WTC11 (cell line): ENCODE data around the gene WNT5A. TPM values are rescaled to one million over a fixed set of nuclear protein-coding genes. Genes with fewer than 3 reads are reported as not detected.

ENCODE experiments used
- ATAC-seq: fragments of 200-7000 bp; cut with Tn5 transposase; 2 replicates; pipeline ENCODE4 v1.10.0; 2021; ENCODE audit warnings: mild to moderate bottlenecking, moderate library complexity
- CTCF ChIA-PET: fragments of 300-600 bp; sonication (Branson Sonifier 250); formaldehyde crosslinking; loops from one replicate; lab custom pipeline; 2021; ENCODE audit warnings: antibody characterized with exemption; lab: Charles Lee
- POLR2A ChIA-PET: fragments of 350-600 bp; sonication (Branson Sonifier 250); formaldehyde crosslinking; loops from one replicate; lab custom pipeline; 2021; ENCODE audit warnings: antibody characterized with exemption; lab: Charles Lee
- DNase-seq: peaks from one replicate; pipeline ENCODE4 v3.0.0; 2021; ENCODE audit warnings: low spot score
- H3K27ac Mint-ChIP-seq: 2 replicates; pipeline ENCODE4 v1.8.0; 2021; ENCODE audit warnings: mixed read lengths
- H3K27me3 Mint-ChIP-seq: 2 replicates; pipeline ENCODE4 v1.8.0; 2021; ENCODE audit warnings: low read depth, mild to moderate bottlenecking, moderate library complexity, mixed read lengths
- H3K36me3 Mint-ChIP-seq: 2 replicates; pipeline ENCODE4 v1.8.0; 2021; ENCODE audit warnings: mixed read lengths
- H3K4me1 Mint-ChIP-seq: 2 replicates; pipeline ENCODE4 v1.8.0; 2022; ENCODE audit warnings: mixed read lengths
- H3K4me3 Mint-ChIP-seq: 2 replicates; pipeline ENCODE4 v1.8.0; 2021; ENCODE audit warnings: mild to moderate bottlenecking, moderate library complexity, mixed read lengths
- H3K9me3 Mint-ChIP-seq: 2 replicates; pipeline ENCODE4 v1.8.0; 2021; ENCODE audit warnings: mixed read lengths
- ATF1 ChIP-seq: sonication (generic); formaldehyde crosslinking; IDR thresholded peaks from 2 replicates; pipeline ENCODE4 v1.8.1; 2023; ENCODE audit warnings: mild to moderate bottlenecking, moderate library complexity, missing genetic modification reagents
- CBFB ChIP-seq: sonication (generic); formaldehyde crosslinking; IDR thresholded peaks from 2 replicates; pipeline ENCODE4 v1.8.1; 2022; ENCODE audit warnings: mild to moderate bottlenecking, low read depth, missing genetic modification reagents
- CREM ChIP-seq: sonication (generic); formaldehyde crosslinking; IDR thresholded peaks from 2 replicates; pipeline ENCODE4 v1.8.1; 2022; ENCODE audit warnings: mild to moderate bottlenecking, missing genetic modification reagents, moderate library complexity
- ELF4 ChIP-seq: sonication (generic); formaldehyde crosslinking; IDR thresholded peaks from 2 replicates; pipeline ENCODE4 v1.8.1; 2022; ENCODE audit warnings: low read depth, mild to moderate bottlenecking, moderate library complexity, missing genetic modification reagents
- GTF2I ChIP-seq: fragments of 250-450 bp; sonication (Bioruptor Pico); conservative IDR thresholded peaks from 2 replicates; pipeline ENCODE4 v1.4.0; 2021; ENCODE audit warnings: mild to moderate bottlenecking
- JUN ChIP-seq: sonication (generic); formaldehyde crosslinking; IDR thresholded peaks from 2 replicates; pipeline ENCODE4 v1.8.0; 2023; ENCODE audit warnings: mild to moderate bottlenecking, missing genetic modification reagents
- MYBL2 ChIP-seq: sonication (generic); formaldehyde crosslinking; IDR thresholded peaks from 2 replicates; pipeline ENCODE4 v1.8.1; 2023; ENCODE audit warnings: mild to moderate bottlenecking, moderate library complexity, missing genetic modification reagents
- NFYB ChIP-seq: sonication (generic); formaldehyde crosslinking; conservative IDR thresholded peaks from 2 replicates; pipeline ENCODE4 v1.8.0; 2022; ENCODE audit warnings: low read depth, missing genetic modification reagents
- NR2C2 ChIP-seq: sonication (generic); formaldehyde crosslinking; IDR thresholded peaks from 2 replicates; pipeline ENCODE4 v1.8.0; 2022; ENCODE audit warnings: mild to moderate bottlenecking, missing genetic modification reagents
- TCF7 ChIP-seq: sonication (generic); formaldehyde crosslinking; IDR thresholded peaks from 2 replicates; pipeline ENCODE4 v1.8.0; 2022; ENCODE audit warnings: mild to moderate bottlenecking, low read depth, missing genetic modification reagents, moderate library complexity
- ZBTB21 ChIP-seq: sonication (generic); formaldehyde crosslinking; IDR thresholded peaks from 2 replicates; pipeline ENCODE4 v1.8.1; 2023; ENCODE audit warnings: mild to moderate bottlenecking, missing genetic modification reagents, borderline replicate concordance
- ZNF232 ChIP-seq: sonication (generic); formaldehyde crosslinking; IDR thresholded peaks from 2 replicates; pipeline ENCODE4 v1.8.0; 2022; ENCODE audit warnings: mild to moderate bottlenecking, missing genetic modification reagents
- ZNF263 ChIP-seq: sonication (generic); formaldehyde crosslinking; IDR thresholded peaks from 2 replicates; pipeline ENCODE4 v1.8.1; 2022; ENCODE audit warnings: low read depth, mild to moderate bottlenecking, moderate library complexity, missing genetic modification reagents
- total RNA-seq: library from RNA; stranded (reverse); gene quantifications from 3 replicates; pipeline ENCODE4 v1.2.3, GENCODE V29; 2021
- TF ChIP-seq, protein P1 (sequence below): sonication (generic); formaldehyde crosslinking; IDR thresholded peaks from 2 replicates; pipeline ENCODE4 v1.8.1; 2023; ENCODE audit warnings: mild to moderate bottlenecking, missing genetic modification reagents, borderline replicate concordance
- TF ChIP-seq, protein P2 (sequence below): sonication (generic); formaldehyde crosslinking; IDR thresholded peaks from 2 replicates; pipeline ENCODE4 v1.8.1; 2022; ENCODE audit warnings: low read depth, missing genetic modification reagents, borderline replicate concordance
- TF ChIP-seq, protein P3 (sequence below): sonication (generic); formaldehyde crosslinking; IDR thresholded peaks from 2 replicates; pipeline ENCODE4 v1.8.1; 2022; ENCODE audit warnings: low read depth, mild to moderate bottlenecking, moderate library complexity, missing genetic modification reagents, borderline replicate concordance
- TF ChIP-seq, protein P4 (sequence below): sonication (generic); formaldehyde crosslinking; IDR thresholded peaks from 2 replicates; pipeline ENCODE4 v1.8.0; 2022; ENCODE audit warnings: mild to moderate bottlenecking, missing genetic modification reagents
- TF ChIP-seq, protein P5 (sequence below): sonication (generic); formaldehyde crosslinking; IDR thresholded peaks from 2 replicates; pipeline ENCODE4 v1.8.0; 2022; ENCODE audit warnings: mild to moderate bottlenecking, missing genetic modification reagents
- TF ChIP-seq, protein P6 (sequence below): fragments of 250-450 bp; sonication (Bioruptor Pico); IDR thresholded peaks from 2 replicates; pipeline ENCODE4 v2.1.2; 2022; ENCODE audit warnings: mild to moderate bottlenecking, moderate library complexity
- TF ChIP-seq, protein P7 (sequence below): fragments of 250-450 bp; sonication (Bioruptor Pico); conservative IDR thresholded peaks from 2 replicates; pipeline ENCODE4 v1.9.0; 2021; ENCODE audit warnings: mild to moderate bottlenecking

WNT5A gene
- total RNA-seq, 1 experiment from 2014 or later, result 10.6 TPM

DNA sequence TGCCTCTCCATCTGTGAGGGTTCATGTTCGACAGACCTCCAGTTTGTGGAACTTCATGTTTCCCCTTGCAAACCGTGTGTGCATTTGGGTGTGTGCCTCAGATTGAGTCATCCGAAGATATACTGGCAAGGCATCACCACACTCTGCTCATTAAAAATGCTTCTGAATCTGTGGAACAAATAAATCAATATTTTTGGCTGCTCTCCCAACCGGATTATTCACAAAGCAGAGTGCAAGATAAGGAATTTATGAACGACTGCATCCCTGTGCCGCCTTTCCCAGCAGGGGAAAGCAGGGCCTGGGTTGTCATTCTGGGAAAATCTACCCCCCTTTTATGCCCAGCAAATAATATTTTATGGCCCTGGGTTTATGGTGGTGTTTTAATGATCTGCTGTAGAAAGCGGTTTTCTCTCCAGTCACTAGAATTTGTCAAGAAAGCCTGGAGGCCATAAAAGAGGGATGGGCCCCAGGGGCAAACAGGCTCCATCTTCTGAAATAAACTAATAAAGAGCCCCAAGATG is 4.2 kb upstream of the WNT5A start:
- TF ChIP-seq, protein P1, sequence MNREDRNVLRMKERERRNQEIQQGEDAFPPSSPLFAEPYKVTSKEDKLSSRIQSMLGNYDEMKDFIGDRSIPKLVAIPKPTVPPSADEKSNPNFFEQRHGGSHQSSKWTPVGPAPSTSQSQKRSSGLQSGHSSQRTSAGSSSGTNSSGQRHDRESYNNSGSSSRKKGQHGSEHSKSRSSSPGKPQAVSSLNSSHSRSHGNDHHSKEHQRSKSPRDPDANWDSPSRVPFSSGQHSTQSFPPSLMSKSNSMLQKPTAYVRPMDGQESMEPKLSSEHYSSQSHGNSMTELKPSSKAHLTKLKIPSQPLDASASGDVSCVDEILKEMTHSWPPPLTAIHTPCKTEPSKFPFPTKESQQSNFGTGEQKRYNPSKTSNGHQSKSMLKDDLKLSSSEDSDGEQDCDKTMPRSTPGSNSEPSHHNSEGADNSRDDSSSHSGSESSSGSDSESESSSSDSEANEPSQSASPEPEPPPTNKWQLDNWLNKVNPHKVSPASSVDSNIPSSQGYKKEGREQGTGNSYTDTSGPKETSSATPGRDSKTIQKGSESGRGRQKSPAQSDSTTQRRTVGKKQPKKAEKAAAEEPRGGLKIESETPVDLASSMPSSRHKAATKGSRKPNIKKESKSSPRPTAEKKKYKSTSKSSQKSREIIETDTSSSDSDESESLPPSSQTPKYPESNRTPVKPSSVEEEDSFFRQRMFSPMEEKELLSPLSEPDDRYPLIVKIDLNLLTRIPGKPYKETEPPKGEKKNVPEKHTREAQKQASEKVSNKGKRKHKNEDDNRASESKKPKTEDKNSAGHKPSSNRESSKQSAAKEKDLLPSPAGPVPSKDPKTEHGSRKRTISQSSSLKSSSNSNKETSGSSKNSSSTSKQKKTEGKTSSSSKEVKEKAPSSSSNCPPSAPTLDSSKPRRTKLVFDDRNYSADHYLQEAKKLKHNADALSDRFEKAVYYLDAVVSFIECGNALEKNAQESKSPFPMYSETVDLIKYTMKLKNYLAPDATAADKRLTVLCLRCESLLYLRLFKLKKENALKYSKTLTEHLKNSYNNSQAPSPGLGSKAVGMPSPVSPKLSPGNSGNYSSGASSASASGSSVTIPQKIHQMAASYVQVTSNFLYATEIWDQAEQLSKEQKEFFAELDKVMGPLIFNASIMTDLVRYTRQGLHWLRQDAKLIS (CRISPR knock-in tag), result no peak
- TF ChIP-seq, protein P2, sequence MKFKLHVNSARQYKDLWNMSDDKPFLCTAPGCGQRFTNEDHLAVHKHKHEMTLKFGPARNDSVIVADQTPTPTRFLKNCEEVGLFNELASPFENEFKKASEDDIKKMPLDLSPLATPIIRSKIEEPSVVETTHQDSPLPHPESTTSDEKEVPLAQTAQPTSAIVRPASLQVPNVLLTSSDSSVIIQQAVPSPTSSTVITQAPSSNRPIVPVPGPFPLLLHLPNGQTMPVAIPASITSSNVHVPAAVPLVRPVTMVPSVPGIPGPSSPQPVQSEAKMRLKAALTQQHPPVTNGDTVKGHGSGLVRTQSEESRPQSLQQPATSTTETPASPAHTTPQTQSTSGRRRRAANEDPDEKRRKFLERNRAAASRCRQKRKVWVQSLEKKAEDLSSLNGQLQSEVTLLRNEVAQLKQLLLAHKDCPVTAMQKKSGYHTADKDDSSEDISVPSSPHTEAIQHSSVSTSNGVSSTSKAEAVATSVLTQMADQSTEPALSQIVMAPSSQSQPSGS (CRISPR knock-in tag), result no peak
- TF ChIP-seq NFYB (no peak), ZNF263 (CRISPR knock-in tag) (no peak), ELF4 (no peak), JUN (CRISPR knock-in tag) (no peak), ZBTB21 (CRISPR knock-in tag) (no peak), MYBL2 (CRISPR knock-in tag) (no peak)
- TF ChIP-seq, protein P3, sequence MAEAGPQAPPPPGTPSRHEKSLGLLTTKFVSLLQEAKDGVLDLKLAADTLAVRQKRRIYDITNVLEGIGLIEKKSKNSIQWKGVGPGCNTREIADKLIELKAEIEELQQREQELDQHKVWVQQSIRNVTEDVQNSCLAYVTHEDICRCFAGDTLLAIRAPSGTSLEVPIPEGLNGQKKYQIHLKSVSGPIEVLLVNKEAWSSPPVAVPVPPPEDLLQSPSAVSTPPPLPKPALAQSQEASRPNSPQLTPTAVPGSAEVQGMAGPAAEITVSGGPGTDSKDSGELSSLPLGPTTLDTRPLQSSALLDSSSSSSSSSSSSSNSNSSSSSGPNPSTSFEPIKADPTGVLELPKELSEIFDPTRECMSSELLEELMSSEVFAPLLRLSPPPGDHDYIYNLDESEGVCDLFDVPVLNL (CRISPR knock-in tag), result no peak
- TF ChIP-seq, protein P4, sequence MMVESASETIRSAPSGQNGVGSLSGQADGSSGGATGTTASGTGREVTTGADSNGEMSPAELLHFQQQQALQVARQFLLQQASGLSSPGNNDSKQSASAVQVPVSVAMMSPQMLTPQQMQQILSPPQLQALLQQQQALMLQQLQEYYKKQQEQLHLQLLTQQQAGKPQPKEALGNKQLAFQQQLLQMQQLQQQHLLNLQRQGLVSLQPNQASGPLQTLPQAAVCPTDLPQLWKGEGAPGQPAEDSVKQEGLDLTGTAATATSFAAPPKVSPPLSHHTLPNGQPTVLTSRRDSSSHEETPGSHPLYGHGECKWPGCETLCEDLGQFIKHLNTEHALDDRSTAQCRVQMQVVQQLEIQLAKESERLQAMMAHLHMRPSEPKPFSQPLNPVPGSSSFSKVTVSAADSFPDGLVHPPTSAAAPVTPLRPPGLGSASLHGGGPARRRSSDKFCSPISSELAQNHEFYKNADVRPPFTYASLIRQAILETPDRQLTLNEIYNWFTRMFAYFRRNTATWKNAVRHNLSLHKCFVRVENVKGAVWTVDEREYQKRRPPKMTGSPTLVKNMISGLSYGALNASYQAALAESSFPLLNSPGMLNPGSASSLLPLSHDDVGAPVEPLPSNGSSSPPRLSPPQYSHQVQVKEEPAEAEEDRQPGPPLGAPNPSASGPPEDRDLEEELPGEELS, result no peak
- POLR2A ChIA-PET, result no interaction called here
- DNase-seq (no peak), ATAC-seq (no peak)
- CTCF ChIA-PET, result no interaction called here
- peaks cover 17% of the 10 kb centered on the region for H3K4me1 Mint-ChIP-seq
- H3K4me3 Mint-ChIP-seq, result no peak overlapping the region
- H3K9me3 Mint-ChIP-seq, result no peaks in the 10 kb centered on the region
- H3K27ac Mint-ChIP-seq, result no peak overlapping the region
- peaks cover 65% of the 10 kb centered on the region for H3K27me3 Mint-ChIP-seq
- no peaks in the 10 kb centered on the region for H3K36me3 Mint-ChIP-seq

DNA sequence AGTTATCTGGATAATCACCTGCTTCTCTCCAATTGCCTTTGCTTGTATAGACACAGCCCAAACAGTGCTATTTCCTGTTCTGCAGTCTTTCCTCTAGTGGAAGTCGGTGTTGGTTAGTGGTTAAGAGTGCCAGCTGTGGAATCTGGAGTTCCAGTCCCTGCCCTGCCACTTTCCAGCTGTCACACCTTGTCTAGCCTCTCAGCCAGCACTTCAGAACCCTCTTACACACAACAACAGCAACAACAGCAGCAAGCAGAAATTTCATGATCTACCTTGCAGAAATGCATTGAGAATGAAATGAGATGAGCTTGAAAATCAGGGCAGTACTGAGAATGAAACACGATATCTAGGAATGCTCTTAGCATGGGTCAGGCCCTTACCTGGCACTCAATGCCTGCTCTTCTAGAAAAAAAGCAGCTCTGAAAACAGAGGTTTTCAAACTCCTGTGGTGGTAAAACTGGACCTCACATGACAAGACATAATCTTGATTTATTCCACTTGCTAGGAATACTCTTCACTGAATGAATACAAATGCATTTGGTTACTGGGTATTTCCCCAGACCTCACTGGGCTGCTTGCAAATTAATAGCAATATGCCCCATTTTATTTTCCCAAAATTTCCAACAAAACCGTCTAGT is 3.3 kb upstream of the WNT5A start:
- CTCF ChIA-PET, result interaction anchor here (0.9 to 1.0 kb wide), 4 partner anchors 14 to 633 kb away, joined by 3 read pairs; no protein-coding TSS in a partner anchor
- ATAC-seq (no peak), DNase-seq (no peak)
- H3K27me3 Mint-ChIP-seq, result peaks cover 73% of the 10 kb centered on the region
- peak overlapping the region; percentile 15 for H3K4me3 Mint-ChIP-seq
- POLR2A ChIA-PET, result no interaction called here
- H3K36me3 Mint-ChIP-seq, result no peaks in the 10 kb centered on the region
- peaks cover 17% of the 10 kb centered on the region for H3K4me1 Mint-ChIP-seq
- H3K27ac Mint-ChIP-seq, result no peak overlapping the region
- H3K9me3 Mint-ChIP-seq, result no peaks in the 10 kb centered on the region
- TF ChIP-seq, protein P5, sequence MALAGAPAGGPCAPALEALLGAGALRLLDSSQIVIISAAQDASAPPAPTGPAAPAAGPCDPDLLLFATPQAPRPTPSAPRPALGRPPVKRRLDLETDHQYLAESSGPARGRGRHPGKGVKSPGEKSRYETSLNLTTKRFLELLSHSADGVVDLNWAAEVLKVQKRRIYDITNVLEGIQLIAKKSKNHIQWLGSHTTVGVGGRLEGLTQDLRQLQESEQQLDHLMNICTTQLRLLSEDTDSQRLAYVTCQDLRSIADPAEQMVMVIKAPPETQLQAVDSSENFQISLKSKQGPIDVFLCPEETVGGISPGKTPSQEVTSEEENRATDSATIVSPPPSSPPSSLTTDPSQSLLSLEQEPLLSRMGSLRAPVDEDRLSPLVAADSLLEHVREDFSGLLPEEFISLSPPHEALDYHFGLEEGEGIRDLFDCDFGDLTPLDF (CRISPR knock-in tag), result no peak
- TF ChIP-seq, protein P6, sequence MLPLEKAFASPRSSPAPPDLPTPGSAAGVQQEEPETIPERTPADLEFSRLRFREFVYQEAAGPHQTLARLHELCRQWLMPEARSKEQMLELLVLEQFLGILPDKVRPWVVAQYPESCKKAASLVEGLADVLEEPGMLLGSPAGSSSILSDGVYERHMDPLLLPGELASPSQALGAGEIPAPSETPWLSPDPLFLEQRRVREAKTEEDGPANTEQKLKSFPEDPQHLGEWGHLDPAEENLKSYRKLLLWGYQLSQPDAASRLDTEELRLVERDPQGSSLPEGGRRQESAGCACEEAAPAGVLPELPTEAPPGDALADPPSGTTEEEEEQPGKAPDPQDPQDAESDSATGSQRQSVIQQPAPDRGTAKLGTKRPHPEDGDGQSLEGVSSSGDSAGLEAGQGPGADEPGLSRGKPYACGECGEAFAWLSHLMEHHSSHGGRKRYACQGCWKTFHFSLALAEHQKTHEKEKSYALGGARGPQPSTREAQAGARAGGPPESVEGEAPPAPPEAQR (CRISPR knock-in tag), result no peak
- no peak for TF ChIP-seq ZNF232 (CRISPR knock-in tag)
- no peak for TF ChIP-seq MYBL2 (CRISPR knock-in tag)
- TF ChIP-seq TCF7 (CRISPR knock-in tag), result no peak
- TF ChIP-seq NR2C2 (CRISPR knock-in tag), result no peak
- no peak for TF ChIP-seq CREM
- no peak for TF ChIP-seq GTF2I (CRISPR knock-in tag)
- TF ChIP-seq, protein P7, sequence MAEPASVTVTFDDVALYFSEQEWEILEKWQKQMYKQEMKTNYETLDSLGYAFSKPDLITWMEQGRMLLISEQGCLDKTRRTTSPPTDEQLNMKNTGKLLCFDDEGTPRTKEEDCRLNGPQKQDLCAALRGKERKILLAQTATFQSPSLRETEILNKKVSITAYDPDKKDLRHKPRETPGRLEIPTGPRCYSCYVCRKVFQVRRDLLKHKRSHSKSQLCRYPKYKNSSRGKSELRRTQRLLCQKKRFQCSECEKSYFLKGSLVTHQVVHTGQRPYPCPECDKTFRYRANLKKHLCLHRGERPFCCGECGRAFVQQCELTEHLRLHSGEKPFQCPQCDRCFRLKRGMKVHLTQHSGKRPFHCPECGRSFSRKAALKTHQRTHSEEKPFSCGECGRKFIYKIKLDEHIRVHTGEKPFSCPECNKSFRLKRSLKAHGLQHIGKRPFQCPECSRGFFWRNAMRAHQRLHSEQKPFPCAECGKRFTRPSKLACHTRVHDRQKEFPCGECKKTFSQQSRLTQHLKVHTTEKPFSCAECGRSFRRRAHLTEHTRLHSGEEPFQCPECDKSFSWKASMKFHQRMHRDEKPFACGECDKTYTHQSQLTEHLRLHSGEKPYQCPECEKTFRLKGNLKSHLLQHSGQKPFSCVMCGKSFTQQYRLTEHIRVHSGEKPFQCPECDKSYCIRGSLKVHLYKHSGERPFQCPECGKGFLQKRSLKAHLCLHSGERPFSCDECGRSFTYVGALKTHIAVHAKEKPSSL, result no peak
- no peak for TF ChIP-seq ZBTB21 (CRISPR knock-in tag)
- TF ChIP-seq ATF1 (CRISPR knock-in tag), result no peak
- TF ChIP-seq CBFB (CRISPR knock-in tag), result no peak
